HEK293 (cell line): Measurements from ENCODE around the gene LYPD5.

Source experiments
- AEBP2 ChIP-seq: fragments of 450-650 bp; formaldehyde crosslinking; IDR thresholded peaks from 2 replicates; pipeline ENCODE4 v1.5.1; 2016; ENCODE audit warnings: missing biosample characterization, missing genetic modification characterization, borderline replicate concordance
- HIC1 ChIP-seq: fragments of 450-650 bp; formaldehyde crosslinking; IDR thresholded peaks from 2 replicates; pipeline ENCODE4 v1.5.1; 2016; ENCODE audit warnings: missing biosample characterization, missing genetic modification characterization
- MZF1 ChIP-seq: fragments of 450-650 bp; formaldehyde crosslinking; IDR thresholded peaks from 2 replicates; pipeline ENCODE4 v1.5.1; 2017; ENCODE audit warnings: missing biosample characterization, missing genetic modification characterization, borderline replicate concordance
- SALL2 ChIP-seq: fragments of 450-650 bp; formaldehyde crosslinking; IDR thresholded peaks from 2 replicates; pipeline ENCODE4 v1.5.0; 2017; ENCODE audit warnings: missing biosample characterization, mild to moderate bottlenecking, missing genetic modification characterization, borderline replicate concordance
- SETDB1 ChIP-seq: IDR thresholded peaks from one replicate; pipeline ENCODE4 v1.6.1; 2017; ENCODE audit warnings: mild to moderate bottlenecking, low read length, moderate library complexity, mixed read lengths; ENCODE audit not compliant: insufficient read length
- ZBTB1 ChIP-seq: fragments of 450-650 bp; formaldehyde crosslinking; IDR thresholded peaks from 2 replicates; pipeline ENCODE4 v1.5.1; 2016; ENCODE audit warnings: missing biosample characterization, missing genetic modification characterization
- ZBTB11 ChIP-seq: fragments of 450-650 bp; formaldehyde crosslinking; conservative IDR thresholded peaks from 2 replicates; pipeline ENCODE4 v1.5.1; 2016; ENCODE audit warnings: low read depth, missing biosample characterization, missing genetic modification characterization
- ZBTB7A ChIP-seq: fragments of 450-650 bp; formaldehyde crosslinking; IDR thresholded peaks from 2 replicates; pipeline ENCODE4 v1.5.1; 2016; ENCODE audit warnings: low read depth, missing biosample characterization, missing genetic modification characterization
- ZFP41 ChIP-seq: fragments of 450-650 bp; formaldehyde crosslinking; IDR thresholded peaks from 2 replicates; pipeline ENCODE4 v1.5.1; 2016; ENCODE audit warnings: missing biosample characterization, missing genetic modification characterization, borderline replicate concordance
- ZFP69B ChIP-seq: fragments of 450-650 bp; formaldehyde crosslinking; IDR thresholded peaks from 2 replicates; pipeline ENCODE4 v1.5.1; 2016; ENCODE audit warnings: missing biosample characterization, missing genetic modification characterization
- ZNF148 ChIP-seq: fragments of 450-650 bp; formaldehyde crosslinking; IDR thresholded peaks from 2 replicates; pipeline ENCODE4 v1.5.0; 2017; ENCODE audit warnings: missing biosample characterization, missing genetic modification characterization, borderline replicate concordance
- ZNF16 ChIP-seq: fragments of 450-650 bp; formaldehyde crosslinking; IDR thresholded peaks from 2 replicates; pipeline ENCODE4 v1.5.1; 2016; ENCODE audit warnings: low read depth, missing biosample characterization, missing genetic modification characterization
- ZNF174 ChIP-seq: fragments of 450-650 bp; formaldehyde crosslinking; IDR thresholded peaks from 2 replicates; pipeline ENCODE4 v1.5.0; 2017; ENCODE audit warnings: missing biosample characterization, mild to moderate bottlenecking, missing genetic modification characterization
- ZNF184 ChIP-seq: fragments of 450-650 bp; IDR thresholded peaks from 2 replicates; pipeline ENCODE4 v1.5.1; 2018; ENCODE audit warnings: missing biosample characterization, mild to moderate bottlenecking, missing genetic modification characterization
- ZNF221 ChIP-seq: fragments of 450-650 bp; formaldehyde crosslinking; IDR thresholded peaks from 2 replicates; pipeline ENCODE4 v1.5.1; 2017; ENCODE audit warnings: missing biosample characterization, missing genetic modification characterization, borderline replicate concordance
- ZNF239 ChIP-seq: fragments of 450-650 bp; formaldehyde crosslinking; IDR thresholded peaks from 2 replicates; pipeline ENCODE4 v1.5.1; 2016; ENCODE audit warnings: missing biosample characterization, missing genetic modification characterization
- ZNF302 ChIP-seq: fragments of 450-650 bp; formaldehyde crosslinking; IDR thresholded peaks from 2 replicates; pipeline ENCODE4 v1.5.1; 2016; ENCODE audit warnings: missing biosample characterization, missing genetic modification characterization, low read depth
- ZNF324 ChIP-seq: fragments of 450-650 bp; formaldehyde crosslinking; IDR thresholded peaks from 2 replicates; pipeline ENCODE4 v1.5.1; 2016; ENCODE audit warnings: missing biosample characterization, missing genetic modification characterization
- ZNF354C ChIP-seq: fragments of 450-650 bp; formaldehyde crosslinking; IDR thresholded peaks from 2 replicates; pipeline ENCODE4 v1.5.1; 2016; ENCODE audit warnings: missing biosample characterization, missing genetic modification characterization, low read depth, borderline replicate concordance
- ZNF366 ChIP-seq: fragments of 450-650 bp; formaldehyde crosslinking; conservative IDR thresholded peaks from 2 replicates; pipeline ENCODE4 v1.5.1; 2016; ENCODE audit warnings: missing biosample characterization, missing genetic modification characterization
- ZNF473 ChIP-seq: fragments of 450-650 bp; formaldehyde crosslinking; IDR thresholded peaks from 2 replicates; pipeline ENCODE4 v1.5.1; 2017; ENCODE audit warnings: missing biosample characterization, missing genetic modification characterization
- ZNF548 ChIP-seq: fragments of 450-650 bp; formaldehyde crosslinking; IDR thresholded peaks from 2 replicates; pipeline ENCODE4 v1.5.1; 2016; ENCODE audit warnings: missing biosample characterization, missing genetic modification characterization
- ZNF623 ChIP-seq: fragments of 450-650 bp; formaldehyde crosslinking; IDR thresholded peaks from 2 replicates; pipeline ENCODE4 v1.5.1; 2016; ENCODE audit warnings: missing biosample characterization, missing genetic modification characterization
- ZNF664 ChIP-seq: fragments of 450-650 bp; formaldehyde crosslinking; IDR thresholded peaks from 2 replicates; pipeline ENCODE4 v1.5.1; 2016; ENCODE audit warnings: missing biosample characterization, missing genetic modification characterization
- ZNF776 ChIP-seq: fragments of 450-650 bp; formaldehyde crosslinking; IDR thresholded peaks from 2 replicates; pipeline ENCODE4 v1.5.0; 2017; ENCODE audit warnings: missing biosample characterization, missing genetic modification characterization, borderline replicate concordance
- TF ChIP-seq, protein P1 (sequence below): fragments of 450-650 bp; formaldehyde crosslinking; IDR thresholded peaks from 2 replicates; pipeline ENCODE4 v1.5.1; 2017; ENCODE audit warnings: missing biosample characterization, missing genetic modification characterization

Gene LYPD5

DNA sequence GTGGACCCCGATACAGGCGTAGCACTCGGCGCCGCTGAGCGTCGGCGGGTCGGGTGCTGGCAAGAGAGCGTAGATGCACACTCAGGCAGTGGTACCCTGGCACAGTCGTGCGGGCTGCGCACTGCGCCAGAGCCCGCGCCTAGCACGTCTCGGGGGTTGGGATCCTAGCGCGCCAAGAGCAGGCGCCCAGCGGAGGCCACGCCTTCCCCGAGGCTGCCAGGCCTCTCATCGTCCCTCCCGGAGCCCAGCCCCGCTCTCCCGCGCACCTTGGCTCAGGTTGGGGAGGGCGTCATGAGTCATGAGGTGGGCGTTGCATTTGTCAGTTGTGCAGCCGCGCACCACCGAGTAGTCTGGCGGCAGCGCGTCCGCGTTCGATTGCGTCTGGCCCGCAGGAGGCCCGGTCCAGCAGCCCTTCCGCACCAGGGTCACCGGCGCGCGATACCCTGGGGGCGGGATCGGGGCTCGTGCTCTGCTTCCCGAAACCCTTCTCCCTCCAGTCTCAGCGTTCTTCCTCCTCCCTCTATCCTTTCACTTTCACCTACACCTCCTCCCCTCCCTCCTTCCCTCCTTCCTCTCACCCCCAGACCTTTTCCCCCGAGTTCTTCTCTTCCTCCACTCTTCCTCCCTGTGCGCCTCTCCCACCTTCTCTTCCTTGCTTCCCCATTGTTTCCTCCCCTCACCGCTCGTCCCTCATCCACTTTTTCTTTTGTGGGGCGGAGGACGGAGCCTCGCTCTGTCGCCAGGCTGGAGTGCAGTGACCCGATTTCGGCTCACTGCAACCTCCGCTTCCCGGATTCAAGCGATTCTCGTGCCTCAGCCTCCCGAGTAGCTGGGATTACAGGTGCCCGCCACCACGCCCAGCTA, 3.5 kb downstream of the LYPD5 start (continued):
- TF ChIP-seq ZBTB11, result peak; percentile 13
- TF ChIP-seq ZNF221 (tag by site-specific recombination), result no peak
- no peak for TF ChIP-seq ZNF174 (tag by site-specific recombination)
- TF ChIP-seq SETDB1, result no peak
- no peak for TF ChIP-seq ZNF302
- no peak for TF ChIP-seq ZNF354C (tag by site-specific recombination)
- TF ChIP-seq ZNF473 (tag by site-specific recombination), result peak; percentile 73; the same call in 1 of the 2 replicates
- peak; percentile 44 for TF ChIP-seq ZFP69B
- no peak; the same call in 1 of the 2 replicates for TF ChIP-seq ZBTB1 (tag by site-specific recombination)
- peak; percentile 86; the same call in 1 of the 2 replicates for TF ChIP-seq ZNF148 (tag by site-specific recombination)
- peak; percentile 88 for TF ChIP-seq ZNF664
- TF ChIP-seq HIC1, result peak; percentile 95
- TF ChIP-seq ZNF16, result no peak; the same call in 1 of the 2 replicates
- peak; percentile 100 for TF ChIP-seq ZNF366 (tag by site-specific recombination)
- no peak for TF ChIP-seq MZF1 (tag by site-specific recombination)
- peak; percentile 74; the same call in 1 of the 2 replicates for TF ChIP-seq ZNF239 (tag by site-specific recombination)
- TF ChIP-seq AEBP2 (tag by site-specific recombination), result no peak
- peak; percentile 96 for TF ChIP-seq ZNF324 (tag by site-specific recombination)
- TF ChIP-seq ZNF184 (tag by site-specific recombination), result no peak
- peak; percentile 71 for TF ChIP-seq ZBTB7A (tag by site-specific recombination)
- TF ChIP-seq, protein P1, sequence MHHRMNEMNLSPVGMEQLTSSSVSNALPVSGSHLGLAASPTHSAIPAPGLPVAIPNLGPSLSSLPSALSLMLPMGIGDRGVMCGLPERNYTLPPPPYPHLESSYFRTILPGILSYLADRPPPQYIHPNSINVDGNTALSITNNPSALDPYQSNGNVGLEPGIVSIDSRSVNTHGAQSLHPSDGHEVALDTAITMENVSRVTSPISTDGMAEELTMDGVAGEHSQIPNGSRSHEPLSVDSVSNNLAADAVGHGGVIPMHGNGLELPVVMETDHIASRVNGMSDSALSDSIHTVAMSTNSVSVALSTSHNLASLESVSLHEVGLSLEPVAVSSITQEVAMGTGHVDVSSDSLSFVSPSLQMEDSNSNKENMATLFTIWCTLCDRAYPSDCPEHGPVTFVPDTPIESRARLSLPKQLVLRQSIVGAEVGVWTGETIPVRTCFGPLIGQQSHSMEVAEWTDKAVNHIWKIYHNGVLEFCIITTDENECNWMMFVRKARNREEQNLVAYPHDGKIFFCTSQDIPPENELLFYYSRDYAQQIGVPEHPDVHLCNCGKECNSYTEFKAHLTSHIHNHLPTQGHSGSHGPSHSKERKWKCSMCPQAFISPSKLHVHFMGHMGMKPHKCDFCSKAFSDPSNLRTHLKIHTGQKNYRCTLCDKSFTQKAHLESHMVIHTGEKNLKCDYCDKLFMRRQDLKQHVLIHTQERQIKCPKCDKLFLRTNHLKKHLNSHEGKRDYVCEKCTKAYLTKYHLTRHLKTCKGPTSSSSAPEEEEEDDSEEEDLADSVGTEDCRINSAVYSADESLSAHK, result peak; percentile 6
- TF ChIP-seq ZNF548 (tag by site-specific recombination), result peak; percentile 73
- no peak; the same call in 1 of the 2 replicates for TF ChIP-seq ZNF776 (tag by site-specific recombination)
- TF ChIP-seq ZNF623, result peak; percentile 15; the same call in 1 of the 2 replicates
- peak; percentile 79; the same call in 1 of the 2 replicates for TF ChIP-seq SALL2
- no peak; the same call in 1 of the 2 replicates for TF ChIP-seq ZFP41 (tag by site-specific recombination)
